GM12873 (cell line): ENCODE data around the gene PPDPF.

Source experiments
- TF ChIP-seq, protein P1 (sequence below): IDR thresholded peaks from 2 replicates; pipeline ENCODE4 v1.5.1; 2012; ENCODE audit warnings: low read depth, mild to moderate bottlenecking, moderate library complexity, low read length, control low read depth; ENCODE audit not compliant: insufficient read depth; ENCODE audit errors: missing control alignments

The PPDPF gene

DNA sequence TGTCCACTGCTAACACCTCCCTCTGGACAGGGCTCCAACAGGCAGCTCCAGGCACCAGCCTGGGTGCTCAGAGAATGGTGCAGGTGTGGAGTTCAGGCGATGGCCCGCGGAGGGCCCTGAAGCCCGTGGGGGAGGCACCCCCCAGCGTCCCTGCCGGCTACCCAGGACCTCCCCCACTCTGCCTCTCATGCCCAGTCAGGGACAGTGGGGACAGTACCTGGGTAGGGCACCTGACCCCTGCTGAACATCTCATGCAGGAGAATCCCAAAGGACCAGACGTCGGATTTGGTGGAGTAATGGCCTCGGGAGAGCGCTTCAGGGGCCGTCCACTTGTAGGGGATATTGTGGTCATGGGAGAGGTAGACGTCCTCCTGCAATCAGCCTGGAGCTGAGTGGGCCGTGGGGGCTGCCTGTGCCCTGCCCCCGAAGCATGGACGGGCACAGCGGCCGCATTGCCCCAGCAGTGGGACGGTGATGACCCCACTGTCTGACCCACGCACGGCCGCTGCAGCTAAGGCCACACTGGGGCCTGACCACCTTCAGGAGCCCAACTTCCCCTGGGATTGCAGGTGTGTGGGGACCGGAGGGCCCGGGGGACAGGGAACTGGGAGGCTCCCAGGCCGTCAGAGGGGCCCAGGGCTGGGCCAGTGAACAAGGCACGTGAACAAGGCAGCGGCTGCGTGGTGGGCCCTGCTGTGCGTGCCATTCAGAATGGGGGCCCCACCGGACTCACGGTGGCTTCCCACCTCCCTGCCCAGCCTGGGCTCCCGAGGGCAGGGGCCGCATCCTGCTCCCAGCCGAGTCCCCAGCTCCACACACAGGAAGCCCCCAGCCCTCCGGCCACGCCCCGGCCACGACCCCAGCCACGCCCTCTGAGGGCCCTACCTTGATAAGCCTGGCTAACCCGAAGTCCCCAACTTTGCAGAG, 9.6 kb downstream of the PPDPF start:
- TF ChIP-seq, protein P1, sequence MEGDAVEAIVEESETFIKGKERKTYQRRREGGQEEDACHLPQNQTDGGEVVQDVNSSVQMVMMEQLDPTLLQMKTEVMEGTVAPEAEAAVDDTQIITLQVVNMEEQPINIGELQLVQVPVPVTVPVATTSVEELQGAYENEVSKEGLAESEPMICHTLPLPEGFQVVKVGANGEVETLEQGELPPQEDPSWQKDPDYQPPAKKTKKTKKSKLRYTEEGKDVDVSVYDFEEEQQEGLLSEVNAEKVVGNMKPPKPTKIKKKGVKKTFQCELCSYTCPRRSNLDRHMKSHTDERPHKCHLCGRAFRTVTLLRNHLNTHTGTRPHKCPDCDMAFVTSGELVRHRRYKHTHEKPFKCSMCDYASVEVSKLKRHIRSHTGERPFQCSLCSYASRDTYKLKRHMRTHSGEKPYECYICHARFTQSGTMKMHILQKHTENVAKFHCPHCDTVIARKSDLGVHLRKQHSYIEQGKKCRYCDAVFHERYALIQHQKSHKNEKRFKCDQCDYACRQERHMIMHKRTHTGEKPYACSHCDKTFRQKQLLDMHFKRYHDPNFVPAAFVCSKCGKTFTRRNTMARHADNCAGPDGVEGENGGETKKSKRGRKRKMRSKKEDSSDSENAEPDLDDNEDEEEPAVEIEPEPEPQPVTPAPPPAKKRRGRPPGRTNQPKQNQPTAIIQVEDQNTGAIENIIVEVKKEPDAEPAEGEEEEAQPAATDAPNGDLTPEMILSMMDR, result no peak

DNA sequence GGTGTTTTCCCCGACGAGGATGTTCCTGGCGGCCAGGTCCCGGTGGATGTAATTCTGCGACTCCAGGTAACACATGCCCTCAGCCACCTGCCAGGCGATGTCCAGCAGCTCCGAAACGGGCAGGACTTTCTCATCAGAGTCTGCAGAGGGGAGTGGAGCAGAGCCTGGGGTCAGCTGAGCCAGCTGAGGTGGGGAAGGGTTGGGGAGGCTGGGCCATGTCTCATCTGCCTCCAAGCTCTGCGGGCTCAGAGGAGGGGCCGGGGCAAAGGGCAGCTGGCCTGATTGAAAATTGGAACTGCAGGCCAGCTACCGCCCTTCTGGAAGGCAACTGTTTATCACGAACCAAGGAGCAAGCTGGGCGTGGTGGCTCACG, 10.2 kb downstream of the PPDPF start:
- TF ChIP-seq, protein P1, result no peak

DNA sequence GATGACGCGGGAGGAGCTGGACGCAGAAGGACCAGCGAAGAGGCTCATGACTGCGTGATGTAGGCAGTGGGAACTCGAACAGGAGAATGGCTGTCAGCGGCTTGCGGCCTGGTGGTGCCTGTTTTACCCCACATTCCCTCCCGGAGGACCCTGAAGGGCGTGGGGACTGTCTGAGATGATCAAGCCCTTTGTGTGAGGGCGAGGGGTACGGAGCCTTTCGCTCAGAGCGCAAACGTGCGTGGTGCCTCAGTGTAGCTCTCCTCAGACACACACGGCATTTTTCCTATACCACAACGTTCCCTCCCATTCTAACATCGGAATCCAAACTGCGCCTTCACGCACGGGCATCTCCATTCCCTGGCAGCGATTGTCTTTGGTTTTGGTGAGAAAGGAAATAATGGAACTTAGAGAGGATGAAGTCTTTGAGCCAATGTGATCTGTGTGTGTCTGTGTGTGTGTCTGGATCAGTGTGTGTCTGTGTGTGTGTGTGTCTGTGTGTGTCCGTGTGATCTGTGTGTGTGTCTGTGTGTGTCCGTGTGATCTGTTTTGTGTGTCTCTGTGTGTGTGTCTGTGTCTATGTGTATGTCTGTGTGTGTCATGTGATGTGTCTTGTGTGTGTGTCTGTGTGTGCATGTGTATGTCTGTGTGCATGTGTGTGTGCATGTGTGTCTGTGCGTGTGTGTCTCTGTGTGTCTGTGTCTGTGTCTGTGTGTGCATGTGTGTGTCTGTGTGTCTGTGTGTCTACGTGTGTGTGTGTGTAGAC, 11.3 kb downstream of the PPDPF start:
- TF ChIP-seq, protein P1, result no peak

DNA sequence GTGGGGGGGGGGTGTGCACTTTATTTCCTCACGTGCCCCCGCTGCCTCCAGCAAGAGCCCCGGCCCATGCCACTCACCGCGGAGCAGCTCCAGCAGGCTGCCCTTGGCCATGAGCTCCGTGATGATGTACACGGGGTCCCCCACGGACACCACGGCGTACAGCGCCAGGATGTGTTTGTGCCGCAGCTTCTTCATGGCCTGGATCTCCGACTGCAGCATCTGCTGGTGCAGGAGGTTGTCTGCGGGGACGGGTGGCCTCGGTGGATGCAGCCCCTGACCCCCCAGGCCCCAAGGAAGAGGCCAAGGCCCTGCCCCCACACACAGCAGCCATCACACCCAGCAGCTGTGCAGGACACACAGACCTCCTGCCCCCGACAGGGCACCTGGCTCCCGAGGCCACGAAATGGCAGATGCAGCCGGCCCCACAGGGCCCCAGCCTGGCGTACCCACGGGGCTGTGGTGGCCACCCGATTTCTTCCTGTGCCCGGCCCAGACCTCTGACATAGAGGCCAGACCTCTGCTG, 11.9 kb downstream of the PPDPF start:
- TF ChIP-seq, protein P1, result no peak

DNA sequence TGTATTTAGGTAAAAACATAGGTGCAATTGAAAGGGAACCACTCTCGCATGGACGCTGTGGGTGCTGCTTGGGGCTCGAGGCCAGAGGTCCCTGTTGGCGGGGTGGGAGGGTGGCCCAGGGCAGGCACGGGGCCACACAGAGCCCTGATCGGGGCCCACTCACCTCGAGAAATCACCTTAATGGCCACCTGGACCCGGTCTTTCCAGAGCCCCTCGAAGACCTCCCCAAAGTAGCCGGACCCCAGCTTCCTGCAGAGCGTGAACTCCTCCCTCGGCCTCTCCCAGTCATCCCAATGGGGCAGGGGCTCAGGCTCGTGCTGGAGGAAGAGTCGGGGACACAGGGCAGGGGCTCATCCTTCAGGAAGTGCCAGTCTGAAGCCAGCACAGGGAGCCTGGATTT, 12.8 kb downstream of the PPDPF start:
- TF ChIP-seq, protein P1, result no peak

DNA sequence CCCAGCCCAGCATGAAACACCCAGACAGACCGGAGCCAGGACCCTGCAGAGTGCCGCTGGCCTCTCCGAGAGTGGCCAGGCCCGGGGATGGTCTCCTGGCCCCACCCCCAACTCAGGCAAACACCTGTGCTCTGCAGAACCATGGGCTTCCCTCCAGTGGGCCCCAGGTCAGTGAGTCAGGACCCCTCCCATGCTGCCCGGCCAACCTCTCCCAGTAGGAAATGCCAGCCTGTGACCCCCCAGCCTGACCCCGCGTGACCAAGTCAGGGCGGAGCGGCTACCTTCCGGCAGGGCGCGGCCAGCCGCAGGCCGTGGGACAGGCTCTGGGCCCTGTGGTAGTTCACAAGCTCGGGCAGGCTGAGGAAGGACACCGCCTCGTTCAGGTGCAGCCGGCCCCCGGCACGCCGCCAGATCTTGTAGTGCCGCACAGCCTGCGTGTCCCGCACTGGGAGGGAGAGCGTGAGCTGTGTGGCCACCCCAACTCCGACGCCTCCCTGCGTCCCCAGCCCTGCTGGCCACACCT, 13.4 kb downstream of the PPDPF start:
- TF ChIP-seq, protein P1, result no peak

DNA sequence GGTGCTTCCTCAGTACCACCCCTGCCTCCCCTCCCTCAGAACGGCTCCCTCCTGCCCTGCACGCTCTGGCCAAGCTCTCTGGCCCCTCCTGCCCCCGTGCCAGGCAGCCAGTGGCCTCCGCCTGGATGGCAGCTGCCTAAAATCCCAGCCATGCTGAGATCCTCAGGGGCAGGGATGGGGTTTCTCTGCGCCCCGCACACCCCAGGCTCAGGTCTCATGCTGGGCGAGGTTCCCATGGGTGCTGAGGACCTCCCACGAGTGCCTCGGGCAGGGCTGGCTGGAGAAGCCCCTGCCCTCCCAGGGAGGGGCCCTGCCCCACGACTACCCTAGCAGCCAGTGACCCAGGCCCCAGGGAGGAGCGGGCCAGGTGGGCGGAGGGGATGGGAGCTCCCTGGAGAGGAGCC, 13.9 kb downstream of the PPDPF start:
- TF ChIP-seq, protein P1, result no peak
